Activated CD4-positive, alpha-beta T cell treated with anti-CD3 and anti-CD28 coated beads, Interleukin-2, amount 10 ng/mL, durations not matched to agents 7 days and 5 days (primary cell): ENCODE measurements around the gene OR2T11. TPM values are rescaled to one million over a fixed set of nuclear protein-coding genes. Genes with fewer than 3 reads are reported as not detected.
"Not testable (repeated sequence)": the region's sequence is repeated elsewhere in the genome, so short reads cannot be mapped to it uniquely, and the experiment has no call there.

Experiments
- CTCF ChIA-PET: fragments of 350-600 bp; sonication (Branson Sonifier 250); formaldehyde crosslinking; loops from one replicate; lab custom pipeline; 2021; ENCODE audit warnings: antibody characterized with exemption; lab: Charles Lee
- POLR2A ChIA-PET: fragments of 350-600 bp; sonication (Branson Sonifier 250); formaldehyde crosslinking; loops from one replicate; lab custom pipeline; 2021; ENCODE audit warnings: antibody characterized with exemption; lab: Charles Lee
- DNase-seq: peaks from one replicate; pipeline ENCODE4 v3.0.0-alpha.2; 2020
- H3K27ac Mint-ChIP-seq: one replicate; pipeline ENCODE4 v1.8.0; 2021; ENCODE audit warnings: mild to moderate bottlenecking, moderate library complexity, mixed read lengths
- H3K27me3 Mint-ChIP-seq: one replicate; pipeline ENCODE4 v1.8.0; 2021; ENCODE audit warnings: mixed read lengths
- H3K36me3 Mint-ChIP-seq: one replicate; pipeline ENCODE4 v1.8.0; 2021; ENCODE audit warnings: low read depth, mixed read lengths
- H3K4me1 Mint-ChIP-seq: one replicate; pipeline ENCODE4 v1.8.0; 2021; ENCODE audit warnings: mixed read lengths
- H3K4me3 Mint-ChIP-seq: one replicate; pipeline ENCODE4 v1.8.0; 2021; ENCODE audit warnings: mild to moderate bottlenecking, moderate library complexity, mixed read lengths
- H3K9me3 Mint-ChIP-seq: one replicate; pipeline ENCODE4 v1.8.0; 2021; ENCODE audit warnings: mixed read lengths
- total RNA-seq, 2 experiments: library from RNA; stranded (reverse); gene quantifications; one replicate each; pipeline ENCODE4 v1.2.3, GENCODE V29; 2021

The OR2T11 gene
- not detected for total RNA-seq

GRCh38 chr1:248634991-248635390, at the start of gene OR2T11:
TSS of gene OR2T11 (minus strand) at chr1:248635091. CDS start at chr1:248627128, 7,963 bp downstream.
- H3K27ac Mint-ChIP-seq, H3K4me1 Mint-ChIP-seq, H3K27me3 Mint-ChIP-seq, DNase-seq, H3K9me3 Mint-ChIP-seq, CTCF ChIA-PET, H3K36me3 Mint-ChIP-seq, POLR2A ChIA-PET, H3K4me3 Mint-ChIP-seq: not testable (repeated sequence)

GRCh38 chr1:248681651-248682050, 46.8 kb upstream of the OR2T11 start:
- Mint-ChIP-seq H3K36me3 (no peaks in the 10 kb centered on the region), H3K27ac (no peak overlapping the region), H3K27me3 (no peaks in the 10 kb centered on the region), H3K9me3 (peaks cover 2% of the 10 kb centered on the region), H3K4me3 (no peak overlapping the region), H3K4me1 (no peaks in the 10 kb centered on the region)
- DNase-seq, result no peak
- POLR2A ChIA-PET, result no interaction called here
- CTCF ChIA-PET, result no interaction called here

- Mint-ChIP-seq H3K27ac (no peak overlapping the region), H3K27me3 (no peaks in the 10 kb centered on the region), H3K9me3 (peaks cover 8% of the 10 kb centered on the region), H3K4me1 (no peaks in the 10 kb centered on the region), H3K36me3 (no peaks in the 10 kb centered on the region), H3K4me3 (no peak overlapping the region)
- ChIA-PET CTCF (no interaction called here), POLR2A (no interaction called here)
- no peak for DNase-seq
Observed at GRCh38 chr1:248670003-248670402, 35.1 kb upstream of the OR2T11 start.

- H3K9me3 Mint-ChIP-seq, H3K4me3 Mint-ChIP-seq, H3K36me3 Mint-ChIP-seq, CTCF ChIA-PET, H3K27me3 Mint-ChIP-seq, POLR2A ChIA-PET, H3K4me1 Mint-ChIP-seq, H3K27ac Mint-ChIP-seq, DNase-seq: not testable (repeated sequence)
Observed at GRCh38 chr1:248663453-248664328, 28.8 kb upstream of the OR2T11 start.

GRCh38 chr1:248656797-248657196, 21.9 kb upstream of the OR2T11 start:
- DNase-seq, H3K4me1 Mint-ChIP-seq, H3K4me3 Mint-ChIP-seq, H3K9me3 Mint-ChIP-seq, H3K27ac Mint-ChIP-seq, H3K27me3 Mint-ChIP-seq, POLR2A ChIA-PET, CTCF ChIA-PET, H3K36me3 Mint-ChIP-seq: not testable (repeated sequence)

- H3K36me3 Mint-ChIP-seq, H3K4me1 Mint-ChIP-seq, POLR2A ChIA-PET, H3K9me3 Mint-ChIP-seq, H3K27me3 Mint-ChIP-seq, H3K4me3 Mint-ChIP-seq, H3K27ac Mint-ChIP-seq, DNase-seq, CTCF ChIA-PET: not testable (repeated sequence)
Observed at GRCh38 chr1:248655354-248655753, 20.5 kb upstream of the OR2T11 start, which contains the start of gene OR2T27. TSS of gene OR2T27 (minus strand) at chr1:248655528. CDS start at chr1:248650884, 4,644 bp downstream.

GRCh38 chr1:248648770-248649536, 14.1 kb upstream of the OR2T11 start:
- H3K4me3 Mint-ChIP-seq, H3K36me3 Mint-ChIP-seq, H3K4me1 Mint-ChIP-seq, H3K27ac Mint-ChIP-seq, H3K9me3 Mint-ChIP-seq, POLR2A ChIA-PET, H3K27me3 Mint-ChIP-seq, CTCF ChIA-PET, DNase-seq: not testable (repeated sequence)

- H3K9me3 Mint-ChIP-seq, CTCF ChIA-PET, H3K36me3 Mint-ChIP-seq, H3K4me3 Mint-ChIP-seq, H3K27me3 Mint-ChIP-seq, H3K27ac Mint-ChIP-seq, DNase-seq, H3K4me1 Mint-ChIP-seq, POLR2A ChIA-PET: not testable (repeated sequence)
Observed at GRCh38 chr1:248645178-248645577, 10.3 kb upstream of the OR2T11 start, which contains the start of gene OR2T35. TSS of gene OR2T35 (minus strand) at chr1:248645278. CDS start at chr1:248639258, 6,020 bp downstream.

GRCh38 chr1:248642971-248643651, 8.2 kb upstream of the OR2T11 start:
- DNase-seq, CTCF ChIA-PET: not testable (repeated sequence)

GRCh38 chr1:248641583-248641982, 6.7 kb upstream of the OR2T11 start:
- CTCF ChIA-PET, result not testable (repeated sequence)

More at GRCh38 chr1:248642971-248643651, 8.2 kb upstream of the OR2T11 start:
- H3K4me3 Mint-ChIP-seq, H3K36me3 Mint-ChIP-seq, H3K27me3 Mint-ChIP-seq, H3K27ac Mint-ChIP-seq, H3K4me1 Mint-ChIP-seq, H3K9me3 Mint-ChIP-seq, POLR2A ChIA-PET: not testable (repeated sequence)

GRCh38 chr1:248640906-248641305, 6.0 kb upstream of the OR2T11 start:
- H3K27me3 Mint-ChIP-seq, H3K9me3 Mint-ChIP-seq, DNase-seq, H3K4me3 Mint-ChIP-seq, H3K36me3 Mint-ChIP-seq, H3K4me1 Mint-ChIP-seq, POLR2A ChIA-PET, CTCF ChIA-PET, H3K27ac Mint-ChIP-seq: not testable (repeated sequence)

More at GRCh38 chr1:248641583-248641982, 6.7 kb upstream of the OR2T11 start:
- H3K27ac Mint-ChIP-seq, H3K4me3 Mint-ChIP-seq, POLR2A ChIA-PET, DNase-seq, H3K36me3 Mint-ChIP-seq, H3K27me3 Mint-ChIP-seq, H3K9me3 Mint-ChIP-seq, H3K4me1 Mint-ChIP-seq: not testable (repeated sequence)

- POLR2A ChIA-PET, H3K27ac Mint-ChIP-seq, DNase-seq, H3K27me3 Mint-ChIP-seq, H3K4me3 Mint-ChIP-seq, H3K4me1 Mint-ChIP-seq, H3K36me3 Mint-ChIP-seq, H3K9me3 Mint-ChIP-seq, CTCF ChIA-PET: not testable (repeated sequence)
Observed at GRCh38 chr1:248639652-248640051, 4.8 kb upstream of the OR2T11 start.

GRCh38 chr1:248636612-248637011, 1.7 kb upstream of the OR2T11 start:
- CTCF ChIA-PET, POLR2A ChIA-PET, H3K4me1 Mint-ChIP-seq, H3K27me3 Mint-ChIP-seq, H3K9me3 Mint-ChIP-seq, H3K36me3 Mint-ChIP-seq, DNase-seq, H3K27ac Mint-ChIP-seq, H3K4me3 Mint-ChIP-seq: not testable (repeated sequence)
